DND-41 (cell line): Measurements from ENCODE around the gene RAB6B.

Experiments used
- EZH2 ChIP-seq: IDR thresholded peaks from 3 replicates; pipeline ENCODE4 v1.6.1; 2012; ENCODE audit warnings: borderline replicate concordance, low read depth, mild to moderate bottlenecking, moderate library complexity, low read length, inconsistent platforms; ENCODE audit not compliant: severe bottlenecking
- TF ChIP-seq, protein P1 (sequence below): IDR thresholded peaks from 2 replicates; pipeline ENCODE4 v1.5.1; 2012; ENCODE audit warnings: borderline replicate concordance, low read length, moderate library complexity, mild to moderate bottlenecking; ENCODE audit not compliant: poor library complexity, severe bottlenecking; ENCODE audit errors: extremely low read depth

DNA sequence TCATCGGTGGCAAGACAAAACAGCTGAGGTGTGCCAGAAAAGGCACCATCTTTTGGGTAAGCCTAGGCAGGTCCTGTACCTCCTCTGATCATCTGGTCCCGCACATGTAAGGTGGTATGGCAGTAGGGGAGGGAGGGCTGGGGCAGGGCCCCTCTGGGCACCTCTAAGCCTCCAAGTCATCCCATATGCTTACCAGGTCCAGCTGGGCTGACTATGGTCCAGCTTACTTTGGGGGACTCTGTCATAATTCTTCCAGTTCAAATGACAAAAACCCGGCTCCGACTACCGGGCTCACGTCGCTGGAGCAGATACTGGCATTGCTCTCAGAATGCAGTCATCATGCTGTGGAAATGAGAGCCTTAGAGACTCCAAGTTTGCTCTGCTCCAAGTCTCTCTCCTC is 1.9 kb upstream of the RAB6B start:
- TF ChIP-seq, protein P1, sequence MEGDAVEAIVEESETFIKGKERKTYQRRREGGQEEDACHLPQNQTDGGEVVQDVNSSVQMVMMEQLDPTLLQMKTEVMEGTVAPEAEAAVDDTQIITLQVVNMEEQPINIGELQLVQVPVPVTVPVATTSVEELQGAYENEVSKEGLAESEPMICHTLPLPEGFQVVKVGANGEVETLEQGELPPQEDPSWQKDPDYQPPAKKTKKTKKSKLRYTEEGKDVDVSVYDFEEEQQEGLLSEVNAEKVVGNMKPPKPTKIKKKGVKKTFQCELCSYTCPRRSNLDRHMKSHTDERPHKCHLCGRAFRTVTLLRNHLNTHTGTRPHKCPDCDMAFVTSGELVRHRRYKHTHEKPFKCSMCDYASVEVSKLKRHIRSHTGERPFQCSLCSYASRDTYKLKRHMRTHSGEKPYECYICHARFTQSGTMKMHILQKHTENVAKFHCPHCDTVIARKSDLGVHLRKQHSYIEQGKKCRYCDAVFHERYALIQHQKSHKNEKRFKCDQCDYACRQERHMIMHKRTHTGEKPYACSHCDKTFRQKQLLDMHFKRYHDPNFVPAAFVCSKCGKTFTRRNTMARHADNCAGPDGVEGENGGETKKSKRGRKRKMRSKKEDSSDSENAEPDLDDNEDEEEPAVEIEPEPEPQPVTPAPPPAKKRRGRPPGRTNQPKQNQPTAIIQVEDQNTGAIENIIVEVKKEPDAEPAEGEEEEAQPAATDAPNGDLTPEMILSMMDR = no peak
- TF ChIP-seq EZH2 = no peak
